Measurements from ENCODE around the gene SLC19A1. TPM values are rescaled to one million over a fixed set of nuclear protein-coding genes. Genes with fewer than 3 reads are reported as not detected.

Gene SLC19A1
- total RNA-seq = 10 to 100 TPM in 1 of 5 donors, 1 to 10 TPM in 4; 3.1 to 23.3 (median 3.9) TPM
- polyA plus RNA-seq = 1 to 10 TPM; 2.9 to 9.9 (median 6.7) TPM
- long read RNA-seq, donor 1, partial matches to known transcripts = 0 of 1 reads
- long read RNA-seq, donor 1, other reads (novel, unspliced or antisense) = 0 of 1 reads
- long read RNA-seq, donor 2, partial matches to known transcripts = 0 of 3 reads
- long read RNA-seq, donor 2, other reads (novel, unspliced or antisense) = 0 of 3 reads
- long read RNA-seq, donor 3, partial matches to known transcripts = 0 of 2 reads
- long read RNA-seq, donor 3, other reads (novel, unspliced or antisense) = 0 of 2 reads
- long read RNA-seq, donor 4 = 0 reads
- long read RNA-seq, donor 5, partial matches to known transcripts = 0 of 3 reads
- long read RNA-seq, donor 5, other reads (novel, unspliced or antisense) = 0 of 3 reads
- long read RNA-seq, donor 6, transcript SLC19A1-201 (6 exons, 3,811 nt) = major isoform, 5 of 16 reads
- long read RNA-seq, donor 6, partial matches to known transcripts = 10 of 16 reads
- long read RNA-seq, donor 6, other reads (novel, unspliced or antisense) = 0 of 16 reads
- long read RNA-seq, donor 7 = 0 reads
- long read RNA-seq, donor 8, partial matches to known transcripts = 7 of 9 reads
- long read RNA-seq, donor 8, other reads (novel, unspliced or antisense) = 0 of 9 reads
- long read RNA-seq, donor 9, partial matches to known transcripts = 0 of 1 reads
- long read RNA-seq, donor 9, other reads (novel, unspliced or antisense) = 0 of 1 reads
- long read RNA-seq, donor 10 = 0 reads

- no peaks in the 10 kb centered on the region for H3K9me3 ChIP-seq
- intact Hi-C loops (cut with DNase I; ENCODE audit: low total_unique reads) = no loop called here
- H3K4me1 ChIP-seq = peaks cover 14 to 46% (median 30%) of the 10 kb centered on the region in 4 donors
- DNase-seq = peak; percentile 79 to 91
- WGBS, 5 donors = 0 to 6% (median 1%) methylated on average over 7 to 59 of the region's 59 CpGs; no CpG with 5 or more reads in 1 of the 5 donors
- TF ChIP-seq EP300 (IDR thresholded peaks at IDR 0.05) (no peak), CTCF (IDR thresholded peaks at IDR 0.05) (peak in 3 of 7 experiments; percentile 29 to 76 (median 45))
- H3K36me3 ChIP-seq = no peaks in the 10 kb centered on the region
- peak within 1 kb of the TSS; percentile 64 to 87 (median 85) for H3K27ac ChIP-seq
- peak within 1 kb of the TSS; percentile 68 to 88 (median 80) for H3K4me3 ChIP-seq
- no peaks in the 10 kb centered on the region for H3K27me3 ChIP-seq
Measured at GRCh38 chr21:45542242-45542666, at the start of gene SLC19A1. TSS of gene SLC19A1 (minus strand) at chr21:45542440. CDS start at chr21:45537959, 4,481 bp downstream.

- H3K4me1 ChIP-seq = peaks cover 9 to 29% (median 20%) of the 10 kb centered on the region in 4 donors
- WGBS, 5 donors = 83 to 88% (median 84%) methylated on average over 9 of the region's 9 CpGs
- peaks cover 4 to 21% (median 14%) of the 10 kb centered on the region in 4 donors for H3K9me3 ChIP-seq
- no peak overlapping the region for H3K4me3 ChIP-seq
- DNase-seq = no peak
- intact Hi-C loops (cut with DNase I; ENCODE audit: low total_unique reads) = no loop called here
- peak in 1 of 7 experiments; percentile 4 for TF ChIP-seq CTCF (IDR thresholded peaks at IDR 0.05)
- TF ChIP-seq EP300 (IDR thresholded peaks at IDR 0.05) = no peak
- H3K27ac ChIP-seq = no peak overlapping the region
- peaks cover 0 to 57% (median 26%) of the 10 kb centered on the region in 3 donors for H3K27me3 ChIP-seq
- H3K36me3 ChIP-seq = no peaks in the 10 kb centered on the region
Measured at GRCh38 chr21:45591619-45592207, 49.5 kb upstream of the SLC19A1 start.

- H3K4me1 ChIP-seq = peaks cover 9 to 29% (median 20%) of the 10 kb centered on the region in 4 donors
- peak in 1 of 4 donors; percentile 60 for TF ChIP-seq POLR2A (IDR thresholded peaks at IDR 0.05)
- TF ChIP-seq EP300 (IDR thresholded peaks at IDR 0.05) = no peak
- H3K27me3 ChIP-seq = peaks cover 0 to 56% (median 25%) of the 10 kb centered on the region in 3 donors
- 10 to 35% (median 12%) methylated on average over 6 to 53 of the region's 53 CpGs for WGBS, 5 donors
- H3K4me3 ChIP-seq = peak overlapping the region; percentile 44 to 56 (median 48)
- peaks cover 12 to 28% (median 22%) of the 10 kb centered on the region in 4 donors for H3K9me3 ChIP-seq
- intact Hi-C loops (cut with DNase I; ENCODE audit: low total_unique reads) = no loop called here
- peak in 1 of 2 donors; percentile 47 for DNase-seq
- H3K27ac ChIP-seq = peak overlapping the region in 2 of 5 donors; percentile 38 to 49
- H3K36me3 ChIP-seq = no peaks in the 10 kb centered on the region
Measured at GRCh38 chr21:45590726-45591618, 48.7 kb upstream of the SLC19A1 start.

- 1 to 9% (median 2%) methylated on average over 16 to 46 of the region's 46 CpGs for WGBS, 5 donors
- Histone ChIP-seq H3K36me3 (no peaks in the 10 kb centered on the region), H3K27ac (peak overlapping the region in 2 of 5 donors; percentile 25 to 44), H3K9me3 (peaks cover 18 to 35% (median 29%) of the 10 kb centered on the region in 4 donors), H3K4me1 (peaks cover 9 to 29% (median 20%) of the 10 kb centered on the region in 4 donors), H3K27me3 (peaks cover 0 to 51% (median 22%) of the 10 kb centered on the region in 3 donors), H3K4me3 (peak overlapping the region; percentile 44 to 56 (median 48))
- intact Hi-C loops (cut with DNase I; ENCODE audit: low total_unique reads) = no loop called here
- DNase-seq = peak; percentile 62 to 74
- TF ChIP-seq CTCF (IDR thresholded peaks at IDR 0.05) (no peak), POLR2AphosphoS5 (IDR thresholded peaks at IDR 0.05) (no peak), EP300 (IDR thresholded peaks at IDR 0.05) (no peak), POLR2A (IDR thresholded peaks at IDR 0.05) (no peak)
Measured at GRCh38 chr21:45590246-45590725, 48.0 kb upstream of the SLC19A1 start.
